Astrocyte of the cerebellum (primary cell): Measurements from ENCODE around the gene LMOD1.

Source experiments
- DNase-seq: peaks from one replicate; pipeline ENCODE4 v3.0.0-alpha.2; 2011; ENCODE audit warnings: low read depth
- H3K4me3 ChIP-seq: 2 replicates; pipeline ENCODE4 v1.5.1; 2011; ENCODE audit warnings: mild to moderate bottlenecking, low read depth, low read length, moderate library complexity
- in situ Hi-C: cut with HindIII; loops from 2 replicates; pipeline ENCODE4 v1.10.0; 2017; ENCODE audit warnings: low sequenced_read_pairs
- TF ChIP-seq, protein P1 (sequence below): IDR thresholded peaks from 2 replicates; pipeline ENCODE4 v1.5.1; 2012; ENCODE audit warnings: low read length, low read depth, moderate library complexity, mild to moderate bottlenecking; ENCODE audit errors: missing control alignments

Gene LMOD1

GRCh38 chr1:201895120-201895665 lies 51.2 kb downstream of the LMOD1 start:
- no peak for DNase-seq
- H3K4me3 ChIP-seq: no peak overlapping the region
- TF ChIP-seq, protein P1, sequence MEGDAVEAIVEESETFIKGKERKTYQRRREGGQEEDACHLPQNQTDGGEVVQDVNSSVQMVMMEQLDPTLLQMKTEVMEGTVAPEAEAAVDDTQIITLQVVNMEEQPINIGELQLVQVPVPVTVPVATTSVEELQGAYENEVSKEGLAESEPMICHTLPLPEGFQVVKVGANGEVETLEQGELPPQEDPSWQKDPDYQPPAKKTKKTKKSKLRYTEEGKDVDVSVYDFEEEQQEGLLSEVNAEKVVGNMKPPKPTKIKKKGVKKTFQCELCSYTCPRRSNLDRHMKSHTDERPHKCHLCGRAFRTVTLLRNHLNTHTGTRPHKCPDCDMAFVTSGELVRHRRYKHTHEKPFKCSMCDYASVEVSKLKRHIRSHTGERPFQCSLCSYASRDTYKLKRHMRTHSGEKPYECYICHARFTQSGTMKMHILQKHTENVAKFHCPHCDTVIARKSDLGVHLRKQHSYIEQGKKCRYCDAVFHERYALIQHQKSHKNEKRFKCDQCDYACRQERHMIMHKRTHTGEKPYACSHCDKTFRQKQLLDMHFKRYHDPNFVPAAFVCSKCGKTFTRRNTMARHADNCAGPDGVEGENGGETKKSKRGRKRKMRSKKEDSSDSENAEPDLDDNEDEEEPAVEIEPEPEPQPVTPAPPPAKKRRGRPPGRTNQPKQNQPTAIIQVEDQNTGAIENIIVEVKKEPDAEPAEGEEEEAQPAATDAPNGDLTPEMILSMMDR: no peak
- in situ Hi-C loops: no loop called here

GRCh38 chr1:201894343-201895119 lies 51.8 kb downstream of the LMOD1 start:
- DNase-seq: no peak
- TF ChIP-seq, protein P1: no peak
- H3K4me3 ChIP-seq: no peak overlapping the region
- in situ Hi-C loops: no loop called here

- TF ChIP-seq, protein P1: no peak
- no peak for DNase-seq
- H3K4me3 ChIP-seq: no peak overlapping the region
- in situ Hi-C loops: no loop called here
These were observed 52.9 kb downstream of the LMOD1 start for GRCh38 chr1:201893431-201893830.

DNA sequence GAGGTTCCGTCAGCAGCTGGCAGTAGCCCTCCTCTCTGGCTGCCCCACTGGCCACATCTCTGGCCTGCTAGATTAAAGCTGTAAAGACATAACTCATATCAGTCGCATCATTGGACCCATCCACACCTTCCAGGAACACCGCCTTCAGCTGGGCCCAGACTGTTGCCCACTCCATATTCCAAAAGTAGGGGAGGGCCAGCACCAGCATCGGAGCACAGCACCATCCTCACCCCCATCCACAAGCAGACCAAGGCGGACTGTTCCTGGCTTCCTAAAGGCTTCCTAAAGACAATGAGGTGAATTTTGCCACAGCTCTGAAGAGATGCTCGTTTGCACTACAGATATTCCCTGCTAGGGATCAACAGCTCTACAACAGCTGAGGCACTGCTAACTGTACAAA lies 54.1 kb downstream of the LMOD1 start:
- in situ Hi-C loops: no loop called here
- H3K4me3 ChIP-seq: no peak overlapping the region
- DNase-seq: no peak
- TF ChIP-seq, protein P1: no peak

DNA sequence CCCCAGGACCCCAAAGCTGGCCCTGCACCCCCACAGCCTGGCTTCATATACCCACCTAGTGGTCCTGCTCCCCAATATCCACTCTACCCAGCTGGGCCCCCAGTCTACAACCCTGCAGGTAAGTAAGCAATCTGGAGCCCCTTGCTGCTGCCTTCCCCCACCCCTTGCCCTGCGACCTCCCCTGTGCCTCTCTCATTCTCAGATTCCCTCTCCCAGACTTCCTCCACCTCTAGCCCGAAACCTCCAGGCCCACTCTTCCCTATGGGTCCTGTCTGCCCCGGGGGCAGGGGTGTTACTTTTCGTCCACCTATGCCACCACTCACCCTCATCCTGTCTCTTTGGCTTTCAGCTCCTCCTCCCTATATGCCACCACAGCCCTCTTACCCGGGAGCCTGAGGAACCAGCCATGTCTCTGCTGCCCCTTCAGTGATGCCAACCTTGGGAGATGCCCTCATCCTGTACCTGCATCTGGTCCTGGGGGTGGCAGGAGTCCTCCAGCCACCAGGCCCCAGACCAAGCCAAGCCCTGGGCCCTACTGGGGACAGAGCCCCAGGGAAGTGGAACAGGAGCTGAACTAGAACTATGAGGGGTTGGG lies 54.8 kb downstream of the LMOD1 start:
- no peak for DNase-seq
- TF ChIP-seq, protein P1: no peak
- in situ Hi-C loops: no loop called here
- no peak overlapping the region for H3K4me3 ChIP-seq

- no peak overlapping the region for H3K4me3 ChIP-seq
- TF ChIP-seq, protein P1: no peak
- in situ Hi-C loops: no loop called here
These were observed 55.4 kb downstream of the LMOD1 start for GRCh38 chr1:201890806-201891450.

More at GRCh38 chr1:201890806-201891450, 55.4 kb downstream of the LMOD1 start:
- no peak for DNase-seq
